Measurements from ENCODE around the gene ANXA8.
"Not testable (repeated sequence)": the region's sequence is repeated elsewhere in the genome, so short reads cannot be mapped to it uniquely, and the experiment has no call there.

The ANXA8 gene

GRCh38 chr10:47462577-47463358 is 21.1 kb downstream of the ANXA8 start:
- DNase-seq, result not testable (repeated sequence)

DNA sequence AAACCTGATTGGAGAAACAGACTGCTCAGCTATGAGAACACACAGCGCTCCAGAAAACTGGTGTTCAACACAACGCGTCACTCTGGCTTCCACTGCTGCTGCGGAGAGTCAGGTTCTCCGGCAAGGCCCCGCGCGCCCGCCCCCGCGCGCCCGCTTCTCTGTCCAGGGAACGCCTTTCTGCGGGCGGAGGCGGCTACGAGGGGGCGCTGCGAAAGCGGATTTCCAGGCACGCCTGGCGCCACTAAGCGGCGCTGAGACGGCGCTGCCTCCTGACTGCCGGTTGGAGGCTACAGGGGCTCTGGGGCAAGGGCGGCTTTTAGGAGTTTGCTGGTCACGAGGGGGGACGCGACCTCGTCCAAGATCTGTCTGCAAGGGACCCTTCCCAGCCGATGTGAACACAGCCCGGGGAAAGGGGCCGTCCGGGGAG is 22.6 kb downstream of the ANXA8 start:
- DNase-seq, result not testable (repeated sequence)

DNA sequence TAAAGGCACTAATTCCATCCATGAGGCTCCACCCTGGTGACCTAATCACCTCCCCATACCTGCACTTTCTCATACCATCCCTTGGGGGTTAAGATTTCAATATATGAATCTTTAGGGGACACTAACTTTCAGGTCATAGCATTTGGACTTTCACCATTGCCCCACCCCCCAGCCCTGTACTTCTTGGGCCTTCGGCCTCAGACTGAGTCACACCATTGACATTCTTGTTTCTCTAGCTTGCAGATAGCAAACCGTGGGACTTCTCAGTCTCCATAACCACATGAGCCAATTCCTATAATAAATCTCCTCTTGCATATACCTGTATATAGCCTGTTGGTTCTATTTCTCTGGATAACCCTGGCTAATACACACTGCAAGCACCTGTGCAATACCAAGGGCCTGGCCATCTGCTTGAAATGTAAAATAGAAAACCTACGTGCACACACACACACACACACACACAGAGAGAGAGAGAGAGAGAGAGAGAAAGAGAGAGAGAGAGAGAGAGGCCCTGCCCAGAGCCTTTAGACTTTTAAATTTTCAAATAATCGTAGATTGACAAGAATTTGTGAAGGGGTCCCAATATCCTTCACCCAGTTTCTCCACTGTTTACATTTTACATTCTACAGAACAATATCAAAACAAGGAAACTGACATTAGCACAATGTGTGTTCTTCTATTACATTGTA is 25.3 kb downstream of the ANXA8 start:
- no peak for DNase-seq

DNA sequence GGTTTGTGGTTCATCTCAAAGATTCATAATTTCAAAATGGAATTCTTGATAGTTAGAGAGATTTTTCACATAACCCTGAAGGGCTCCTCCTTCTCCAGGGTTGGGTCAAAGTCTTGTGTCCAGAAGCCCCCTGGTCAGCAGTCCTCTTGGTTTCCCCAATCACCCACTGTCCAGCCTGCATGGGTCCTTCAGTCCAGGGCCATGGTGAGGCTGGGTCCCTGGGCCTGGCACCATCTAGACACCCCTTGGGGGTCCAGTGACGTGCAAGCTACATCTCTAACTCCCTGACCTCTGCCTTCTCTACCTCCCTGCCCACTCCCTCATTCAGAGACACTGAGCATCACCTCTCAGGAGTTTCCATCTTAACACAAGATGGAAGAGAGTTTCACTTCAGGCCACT is 26.1 kb downstream of the ANXA8 start:
- DNase-seq, result no peak

DNA sequence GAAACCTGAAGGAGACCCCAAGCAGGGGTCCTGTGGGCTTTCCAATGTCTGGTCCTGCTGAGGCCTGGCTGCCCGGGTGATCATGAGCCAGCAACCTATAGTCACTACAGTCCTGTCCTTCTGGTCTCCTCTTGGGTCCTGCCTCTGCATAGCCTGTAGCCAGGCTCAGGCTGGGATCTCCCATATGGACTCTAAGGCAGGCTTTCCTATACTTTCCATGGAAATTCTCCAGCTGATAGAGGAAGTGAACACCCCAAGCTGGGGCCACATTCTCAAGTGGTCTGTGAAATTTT is 26.4 kb downstream of the ANXA8 start:
- DNase-seq, result no peak

GRCh38 chr10:47456794-47457527 is 27.0 kb downstream of the ANXA8 start:
- DNase-seq, result no peak

GRCh38 chr10:47456079-47456785 is 27.7 kb downstream of the ANXA8 start:
- no peak for DNase-seq

DNA sequence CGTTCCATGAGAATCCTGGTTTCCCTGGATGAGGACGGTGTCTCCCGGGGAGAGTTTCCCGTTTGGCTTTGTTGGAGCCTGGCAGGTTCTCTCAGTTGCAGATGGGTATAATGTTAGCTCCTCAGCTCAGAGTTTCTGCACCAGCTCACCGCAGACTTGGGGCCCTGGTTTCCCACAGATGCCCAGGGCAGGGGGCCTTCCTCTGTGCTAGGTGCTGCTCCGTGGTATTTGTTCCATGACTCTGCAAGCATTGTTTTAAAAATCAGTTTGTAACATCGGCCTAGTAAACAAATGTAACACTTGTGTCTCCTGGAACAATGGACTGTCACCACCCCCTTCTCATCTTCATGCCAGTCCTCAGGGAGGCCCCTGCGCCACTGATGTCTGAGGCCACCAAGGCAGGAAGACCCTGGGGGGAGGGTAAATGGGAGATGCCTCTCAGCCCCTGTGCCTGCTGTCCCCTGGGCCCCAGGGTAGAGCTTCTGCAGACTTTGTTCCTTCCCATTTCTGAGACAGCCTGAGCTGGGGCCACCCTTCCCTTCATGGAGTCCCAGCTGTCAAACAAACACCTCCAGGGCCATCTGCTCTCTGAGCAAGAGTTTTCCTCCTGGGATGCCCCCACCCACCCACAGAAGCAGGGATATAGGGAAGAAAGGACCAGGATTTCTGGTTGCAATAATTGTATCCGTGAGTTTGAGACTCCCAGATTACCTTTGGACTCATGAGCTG is 28.4 kb downstream of the ANXA8 start:
- DNase-seq, result not testable (repeated sequence)

DNA sequence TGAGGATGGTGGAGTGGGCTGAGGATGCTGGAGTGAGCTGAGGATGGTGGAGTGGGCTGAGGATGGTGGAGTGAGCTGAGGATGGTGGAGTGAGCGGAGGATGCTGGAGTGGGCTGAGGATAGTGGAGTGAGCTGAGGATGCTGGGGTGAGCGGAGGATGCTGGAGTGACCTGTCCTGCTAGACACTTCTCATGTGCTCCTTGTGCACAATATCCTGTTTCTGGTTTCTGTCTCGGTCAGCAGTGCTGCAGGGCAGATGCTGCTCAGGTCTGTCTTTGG is 29.2 kb downstream of the ANXA8 start:
- no peak for DNase-seq

GRCh38 chr10:47454008-47454779 is 29.7 kb downstream of the ANXA8 start:
- no peak for DNase-seq

DNA sequence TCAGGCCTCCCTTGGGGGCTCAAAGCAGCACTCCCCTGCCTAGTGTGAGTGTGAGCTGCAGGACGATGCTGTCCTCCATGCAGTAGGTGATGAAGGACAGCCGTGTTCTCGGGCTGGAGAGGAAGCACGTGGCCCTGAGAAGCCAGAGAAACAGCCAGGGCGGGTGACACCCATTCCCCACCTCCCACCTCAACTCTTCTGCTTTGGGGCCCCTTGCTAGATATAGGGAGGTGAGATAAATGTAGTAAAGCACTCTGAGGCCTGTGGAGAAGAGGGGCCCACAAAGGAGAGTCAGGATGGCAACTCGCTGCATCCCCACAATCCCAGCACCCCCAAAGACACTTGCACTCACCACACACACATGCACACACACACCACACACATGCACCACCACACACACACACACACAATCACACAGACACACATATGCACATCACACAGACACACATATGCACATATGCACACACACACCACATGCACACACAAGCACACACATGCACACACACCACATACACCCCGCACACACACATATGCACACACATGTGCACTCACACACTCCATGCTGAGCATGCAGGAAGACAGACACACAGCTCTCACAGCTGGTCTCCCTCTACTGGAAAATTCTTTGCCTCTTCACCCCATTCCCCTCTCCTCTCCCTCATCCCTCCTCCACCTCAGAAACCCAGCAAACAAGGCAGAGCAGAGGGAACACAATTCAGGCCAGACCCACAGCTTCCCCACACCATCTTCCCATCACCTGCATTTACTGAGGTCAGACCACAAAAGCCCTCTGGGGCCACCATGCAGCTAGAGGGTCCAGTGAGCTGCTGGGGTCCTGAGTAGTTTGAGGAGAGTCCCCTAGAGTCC is 30.5 kb downstream of the ANXA8 start:
- no peak for DNase-seq

- no peak for DNase-seq
Observed at GRCh38 chr10:47452495-47453140, 31.3 kb downstream of the ANXA8 start.

DNA sequence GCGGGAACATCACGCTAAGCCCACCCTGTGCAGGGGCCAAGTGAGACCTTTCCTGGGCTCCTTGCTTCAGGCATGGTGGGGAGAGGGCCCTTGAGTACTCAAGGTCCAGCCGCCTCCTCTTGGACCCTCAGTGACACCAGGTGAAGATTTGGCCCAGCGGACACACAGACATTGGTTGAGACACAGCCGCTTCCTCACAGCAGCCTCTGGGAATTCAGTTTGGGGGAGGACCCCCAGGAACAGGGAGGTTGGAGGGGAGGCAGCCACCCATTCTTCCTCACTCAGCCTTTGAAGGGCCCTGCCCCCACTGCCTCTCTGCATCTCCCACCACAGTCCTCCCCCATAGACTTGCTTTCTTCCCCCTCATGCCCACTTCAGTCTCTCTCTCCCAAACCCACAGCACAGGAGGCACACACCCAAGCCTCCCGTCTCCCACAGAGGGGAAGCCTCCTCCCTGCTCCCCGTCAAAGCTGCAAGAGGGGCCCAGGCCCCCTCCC is 31.9 kb downstream of the ANXA8 start:
- no peak for DNase-seq

GRCh38 chr10:47451273-47451997 is 32.5 kb downstream of the ANXA8 start:
- no peak for DNase-seq

GRCh38 chr10:47450442-47450841 is 33.5 kb downstream of the ANXA8 start:
- no peak for DNase-seq

GRCh38 chr10:47449979-47450378 is 33.9 kb downstream of the ANXA8 start:
- DNase-seq, result no peak

GRCh38 chr10:47449102-47449978 is 34.6 kb downstream of the ANXA8 start:
- no peak for DNase-seq

- DNase-seq, result no peak
Observed at GRCh38 chr10:47447705-47448104, 36.2 kb downstream of the ANXA8 start.

DNA sequence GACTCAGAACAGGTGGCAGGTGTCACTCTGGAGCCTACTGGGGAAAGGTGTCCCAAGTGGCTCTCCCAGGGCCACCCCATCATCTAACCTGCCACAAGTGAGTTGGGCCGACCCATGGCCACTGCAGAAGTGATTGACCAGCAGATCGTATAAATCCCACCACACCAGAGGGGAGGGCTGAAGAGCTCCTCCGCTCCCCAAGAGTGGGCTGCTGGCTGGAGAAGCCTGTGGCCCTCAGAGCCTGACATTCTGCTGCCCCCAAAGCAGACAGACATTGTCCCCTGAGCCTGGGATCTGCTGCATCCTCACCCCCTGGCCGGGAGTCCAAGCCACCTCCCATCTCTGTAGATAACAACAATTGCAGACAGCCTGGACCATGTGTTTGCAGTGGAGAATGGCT is 36.7 kb downstream of the ANXA8 start:
- no peak for DNase-seq
